IMR-90 (cell line): Measurements from ENCODE around the gene DLG5. TPM values are rescaled to one million over a fixed set of nuclear protein-coding genes. Genes with fewer than 3 reads are reported as not detected.
A peak's percentile ranks its signal among the peaks of the same experiment; 100 is the strongest.

Experiments
- ATAC-seq: fragments of 200-7000 bp; cut with Tn5 transposase; 2 replicates; pipeline ENCODE4 v1.9.1; 2020; ENCODE audit warnings: low read depth, mild to moderate bottlenecking, moderate library complexity
- BruUV-seq: library from RNA; stranded (reverse); fragments of 400-500 nt; replicated peaks from 2 replicates; lab custom pipeline; 2021; lab: Mats Ljungman, UMichigan
- CTCF ChIA-PET: fragments of 300-600 bp; formaldehyde crosslinking; extraction: SDS; loops from one replicate; lab custom pipeline; 2021; ENCODE audit warnings: antibody characterized with exemption; lab: Yijun Ruan, JAX
- POLR2A ChIA-PET: fragments of 300-600 bp; sonication (Branson Sonifier 250); formaldehyde crosslinking; loops from one replicate; lab custom pipeline; 2022; ENCODE audit warnings: antibody characterized with exemption; ENCODE audit not compliant: unreplicated experiment; lab: Charles Lee
- DNase-seq: peaks from one replicate; pipeline ENCODE4 v3.0.0; 2013
- H2AFZ ChIP-seq: replicated peaks from 2 replicates; pipeline ENCODE3; 2013; ENCODE audit warnings: low read length, mild to moderate bottlenecking; ENCODE audit not compliant: poor library complexity
- H2AK5ac ChIP-seq: 2 replicates; pipeline ENCODE4 v1.6.1; 2013; ENCODE audit warnings: low read depth, low read length, inconsistent platforms
- H2AK9ac ChIP-seq: replicated peaks from 2 replicates; pipeline ENCODE3; 2013; ENCODE audit warnings: mild to moderate bottlenecking, low read depth, low read length, moderate library complexity; ENCODE audit not compliant: poor library complexity
- H2BK120ac ChIP-seq: 2 replicates; pipeline ENCODE4 v1.6.1; 2013; ENCODE audit warnings: low read depth, low read length, inconsistent platforms
- H2BK15ac ChIP-seq: 3 replicates; pipeline ENCODE4 v1.6.1; 2013; ENCODE audit warnings: low read depth, low read length, inconsistent platforms
- H2BK20ac ChIP-seq: 2 replicates; pipeline ENCODE4 v1.6.1; 2013; ENCODE audit warnings: low read depth, mild to moderate bottlenecking, inconsistent platforms, low read length, moderate library complexity
- H2BK5ac ChIP-seq: 2 replicates; pipeline ENCODE4 v1.6.1; 2013; ENCODE audit warnings: mild to moderate bottlenecking, low read depth, low read length, inconsistent platforms; ENCODE audit not compliant: poor library complexity, severe bottlenecking
- H3K14ac ChIP-seq: replicated peaks from 2 replicates; pipeline ENCODE4 v1.6.1; 2013; ENCODE audit warnings: low read depth, low read length, inconsistent platforms
- H3K18ac ChIP-seq: 2 replicates; pipeline ENCODE4 v1.6.1; 2013; ENCODE audit warnings: low read depth, low read length, control low read depth
- H3K23ac ChIP-seq: 2 replicates; pipeline ENCODE4 v1.6.1; 2013; ENCODE audit warnings: low read depth, low read length, inconsistent platforms
- H3K27ac ChIP-seq: 2 replicates; pipeline ENCODE4 v1.5.1; 2013; ENCODE audit warnings: mild to moderate bottlenecking, control low read depth, low read length; ENCODE audit not compliant: insufficient read depth
- H3K27me3 ChIP-seq: 2 replicates; pipeline ENCODE4 v1.6.1; 2013; ENCODE audit warnings: low read length; ENCODE audit not compliant: control insufficient read depth, insufficient read depth
- H3K36me3 ChIP-seq: 2 replicates; pipeline ENCODE4 v1.6.1; 2013; ENCODE audit warnings: low read length, mixed read lengths; ENCODE audit not compliant: control insufficient read depth, insufficient read depth
- H3K4ac ChIP-seq: 2 replicates; pipeline ENCODE4 v1.6.1; 2013; ENCODE audit warnings: low read depth, low read length, inconsistent platforms
- H3K4me1 ChIP-seq: 2 replicates; pipeline ENCODE4 v1.6.1; 2013; ENCODE audit warnings: low read length, mixed read lengths; ENCODE audit not compliant: control insufficient read depth, insufficient read depth
- H3K4me2 ChIP-seq: 2 replicates; pipeline ENCODE4 v1.6.1; 2013; ENCODE audit warnings: low read depth, mild to moderate bottlenecking, control low read depth, low read length, moderate library complexity
- H3K4me3 ChIP-seq: 2 replicates; pipeline ENCODE4 v1.5.1; 2013; ENCODE audit warnings: low read depth, mild to moderate bottlenecking, control low read depth, low read length, moderate library complexity; ENCODE audit not compliant: insufficient read depth
- H3K56ac ChIP-seq: 2 replicates; pipeline ENCODE4 v1.6.1; 2013; ENCODE audit warnings: low read length, inconsistent platforms; ENCODE audit not compliant: insufficient read depth; ENCODE audit errors: extremely low read depth
- H3K79me1 ChIP-seq, 2 experiments: 2 replicates each; pipeline ENCODE4 v1.6.1; 2013; ENCODE audit warnings: low read length in 2 of 2, inconsistent platforms in 1 of 2, low read depth in 1 of 2
- H3K9ac ChIP-seq: 2 replicates; pipeline ENCODE4 v1.6.1; 2013; ENCODE audit warnings: low read depth, low read length, control low read depth
- H3K9me1 ChIP-seq: 2 replicates; pipeline ENCODE4 v1.6.1; 2013; ENCODE audit warnings: low read length, inconsistent platforms; ENCODE audit not compliant: insufficient read depth
- H3K9me3 ChIP-seq: 2 replicates; pipeline ENCODE4 v1.6.1; 2013; ENCODE audit warnings: low read length; ENCODE audit not compliant: control insufficient read depth, insufficient read depth
- H4K20me1 ChIP-seq: 2 replicates; pipeline ENCODE4 v1.6.1; 2013; ENCODE audit warnings: low read length, inconsistent platforms; ENCODE audit not compliant: insufficient read depth
- H4K5ac ChIP-seq: 2 replicates; pipeline ENCODE4 v1.6.1; 2013; ENCODE audit warnings: mild to moderate bottlenecking, low read depth, low read length, control low read depth
- H4K8ac ChIP-seq, 2 experiments: 2 replicates each; pipeline ENCODE4 v1.6.1; 2013; ENCODE audit warnings: low read depth in 2 of 2, low read length in 2 of 2, control low read depth in 1 of 2, inconsistent platforms in 1 of 2
- H4K91ac ChIP-seq: 2 replicates; pipeline ENCODE4 v1.6.1; 2013; ENCODE audit warnings: low read depth, low read length, inconsistent platforms; ENCODE audit not compliant: insufficient read depth
- BHLHE40 ChIP-seq: fragments of 150-350 bp; IDR thresholded peaks from 2 replicates; pipeline ENCODE4 v1.6.1; 2016; ENCODE audit warnings: mild to moderate bottlenecking, low read depth, low read length
- CEBPB ChIP-seq: IDR thresholded peaks from 2 replicates; pipeline ENCODE4 v1.6.1; 2012; ENCODE audit warnings: low read depth, low read length, improper control_type of control experiment
- CHD1 ChIP-seq: IDR thresholded peaks from 2 replicates; pipeline ENCODE4 v1.6.1; 2012; ENCODE audit warnings: low read depth, low read length, improper control_type of control experiment
- CTCF ChIP-seq: conservative IDR thresholded peaks from 2 replicates; pipeline ENCODE4 v1.5.1; 2012; ENCODE audit warnings: mild to moderate bottlenecking, low read depth, low read length, improper control_type of control experiment
- ELK1 ChIP-seq: fragments of 150-350 bp; IDR thresholded peaks from 2 replicates; pipeline ENCODE4 v1.6.1; 2016; ENCODE audit warnings: low read depth, mild to moderate bottlenecking, low read length, moderate library complexity, borderline replicate concordance
- FOS ChIP-seq: fragments of 150-350 bp; IDR thresholded peaks from 2 replicates; pipeline ENCODE4 v1.6.1; 2016; ENCODE audit warnings: low read depth, low read length
- MAFK ChIP-seq: IDR thresholded peaks from 2 replicates; pipeline ENCODE4 v1.6.1; 2012; ENCODE audit warnings: low read depth, low read length, improper control_type of control experiment
- MAZ ChIP-seq: IDR thresholded peaks from 2 replicates; pipeline ENCODE4 v1.6.1; 2012; ENCODE audit warnings: low read depth, mild to moderate bottlenecking, low read length, improper control_type of control experiment, moderate library complexity, borderline replicate concordance
- MXI1 ChIP-seq: IDR thresholded peaks from 2 replicates; pipeline ENCODE4 v1.6.1; 2012; ENCODE audit warnings: low read depth, mild to moderate bottlenecking, low read length, moderate library complexity, borderline replicate concordance
- NFE2L2 ChIP-seq: fragments of 150-350 bp; IDR thresholded peaks from 2 replicates; pipeline ENCODE4 v1.6.1; 2016; ENCODE audit warnings: low read depth, mild to moderate bottlenecking, low read length
- POLR2A ChIP-seq: IDR thresholded peaks from 2 replicates; pipeline ENCODE4 v1.6.1; 2012; ENCODE audit warnings: mild to moderate bottlenecking, low read depth, low read length
- RAD21 ChIP-seq: IDR thresholded peaks from 2 replicates; pipeline ENCODE4 v1.6.1; 2012; ENCODE audit warnings: low read length, improper control_type of control experiment
- RCOR1 ChIP-seq: IDR thresholded peaks from 2 replicates; pipeline ENCODE4 v1.6.1; 2012; ENCODE audit warnings: mild to moderate bottlenecking, low read length, improper control_type of control experiment; ENCODE audit not compliant: insufficient replicate concordance
- RFX5 ChIP-seq: IDR thresholded peaks from 2 replicates; pipeline ENCODE4 v1.8.0; 2012; ENCODE audit warnings: low read depth, mild to moderate bottlenecking, low read length, moderate library complexity
- SMC3 ChIP-seq: fragments of 150-350 bp; IDR thresholded peaks from 2 replicates; pipeline ENCODE4 v1.6.1; 2016; ENCODE audit warnings: low read depth, mild to moderate bottlenecking, antibody characterized with exemption, low read length, moderate library complexity
- USF2 ChIP-seq: fragments of 150-350 bp; IDR thresholded peaks from 2 replicates; pipeline ENCODE4 v1.6.1; 2017; ENCODE audit warnings: mild to moderate bottlenecking, antibody characterized with exemption, low read length, low read depth
- WGBS, 2 experiments: methylation state at CpG; one replicate each; pipeline versions ENCODE4 v1.1.5 to v1.1.7; 2013; ENCODE audit warnings: missing lambda C conversion rate in 2 of 2; ENCODE audit not compliant: insufficient read length in 1 of 2; ENCODE audit errors: extremely low coverage in 2 of 2; 5-methylcytosine and 5-hydroxymethylcytosine counted together
- dilution Hi-C: fragments of 300-500 bp; cut with HindIII; formaldehyde crosslinking; loops from one replicate; pipeline ENCODE4 v1.14.3; 2018; ENCODE audit warnings: low sequenced_read_pairs; ENCODE audit not compliant: unreplicated experiment
- in situ Hi-C: fragments of 300-500 bp; cut with MboI; formaldehyde crosslinking; loops from 3 replicates; pipeline ENCODE4 v1.14.3; 2019; ENCODE audit warnings: low sequenced_read_pairs, inconsistent platforms, mixed read lengths
- intact Hi-C: fragments of 100-400 bp; cut with micrococcal nuclease; formaldehyde crosslinking; loops from 2 replicates; pipeline ENCODE4 v1.10.0; 2022
- polyA plus RNA-seq, 3 experiments: library from polyadenylated mRNA; depleted of rRNA; stranded (reverse); fragments of >200 nt; gene quantifications; 2 replicates each; pipeline ENCODE4 v1.2.3, GENCODE V29; 2012; ENCODE audit warnings: low replicate concordance in 1 of 3
- total RNA-seq: library from RNA; depleted of rRNA; stranded (reverse); fragments of >200 nt; gene quantifications from 2 replicates; pipeline ENCODE4 v1.2.3, GENCODE V29; 2012

Gene DLG5
- total and polyA plus RNA-seq, 2 of the 4 experiments (the other 2 are of a cell fraction) = 12.7 to 28.7 TPM

GRCh38 chr10:77867124-77867719, 59.3 kb downstream of the DLG5 start:
- no peaks in the 10 kb centered on the region for H3K9me3 ChIP-seq
- DNase-seq (no peak), ATAC-seq (peak; percentile 38; the same call in 1 of the 2 replicates)
- dilution Hi-C loops = no loop called here
- H3K79me1 ChIP-seq = peaks cover 46 to 91% of the 10 kb centered on the region in 2 experiments
- no peak overlapping the region for H3K18ac ChIP-seq
- WGBS, 2 experiments = no CpG with 5 or more reads among the region's 6 CpGs
- H3K4me3 ChIP-seq = no peak overlapping the region
- ChIA-PET CTCF (interaction anchor here (1.3 kb wide), 1 partner anchor 20 kb away, joined by 4 read pairs; no protein-coding TSS in a partner anchor), POLR2A (no interaction called here)
- no peak overlapping the region for H4K5ac ChIP-seq
- no TSS peak for BruUV-seq
- intact Hi-C loops = no loop called here
- peaks cover 33% of the 10 kb centered on the region for H3K9me1 ChIP-seq
- no peak for TF ChIP-seq RAD21
- TF ChIP-seq CTCF = no peak
- TF ChIP-seq MAZ = no peak
- no peak for TF ChIP-seq RCOR1
- TF ChIP-seq USF2 = no peak
- TF ChIP-seq ELK1 = no peak
- TF ChIP-seq FOS = no peak
- TF ChIP-seq BHLHE40 = no peak
- no peak for TF ChIP-seq MAFK
- no peak for TF ChIP-seq POLR2A
- TF ChIP-seq RFX5 = no peak
- no peak for TF ChIP-seq CEBPB
- no peak for TF ChIP-seq MXI1
- no peak for TF ChIP-seq CHD1
- no peak for TF ChIP-seq SMC3
- no peak for TF ChIP-seq NFE2L2
- no peak overlapping the region for H2BK5ac ChIP-seq
- no peak overlapping the region for H2AK9ac ChIP-seq
- no peak overlapping the region for H2AFZ ChIP-seq
- no peak overlapping the region for H2BK120ac ChIP-seq
- no peaks in the 10 kb centered on the region for H3K27me3 ChIP-seq
- H3K23ac ChIP-seq = peak overlapping the region; percentile 43; the same call in 1 of the 2 replicates
- no peak overlapping the region for H3K56ac ChIP-seq
- no peak overlapping the region for H3K9ac ChIP-seq
- in situ Hi-C loops = no loop called here
- H2BK20ac ChIP-seq = no peak overlapping the region
- no peak overlapping the region for H2BK15ac ChIP-seq
- peak overlapping the region; percentile 43; the same call in 1 of the 2 replicates for H3K14ac ChIP-seq
- H3K4me2 ChIP-seq = no peak overlapping the region
- peaks cover 26% of the 10 kb centered on the region for H3K36me3 ChIP-seq
- H3K4ac ChIP-seq = no peak overlapping the region
- peaks cover 24% of the 10 kb centered on the region for H4K20me1 ChIP-seq
- H3K4me1 ChIP-seq = peaks cover 9% of the 10 kb centered on the region; the same call in 1 of the 2 replicates
- no peak overlapping the region for H4K91ac ChIP-seq
- H4K8ac ChIP-seq = no peak overlapping the region
- no peak overlapping the region for H2AK5ac ChIP-seq
- no peak overlapping the region for H3K27ac ChIP-seq
